Mesenchymal stem cell (in vitro differentiated cells and primary cell): Measurements from ENCODE around the gene MYOD1.

Experiments used
- DNase-seq: peaks from one replicate; pipeline ENCODE4 v3.0.0-alpha.2; 2013
- H2AFZ ChIP-seq: one replicate; pipeline ENCODE4 v1.6.1; 2013; ENCODE audit warnings: low read depth, mild to moderate bottlenecking, control low read depth, inconsistent platforms, low read length, moderate library complexity
- H2AK5ac ChIP-seq: 2 replicates; pipeline ENCODE4 v1.6.1; 2013; ENCODE audit warnings: low read length, moderate library complexity, mild to moderate bottlenecking, inconsistent platforms; ENCODE audit not compliant: severe bottlenecking
- H2BK120ac ChIP-seq: one replicate; pipeline ENCODE4 v1.6.1; 2013; ENCODE audit warnings: low read depth, mild to moderate bottlenecking, inconsistent platforms, low read length, moderate library complexity
- H2BK12ac ChIP-seq, 2 experiments: one replicate each; pipeline ENCODE4 v1.6.1; 2013; ENCODE audit warnings: inconsistent platforms in 2 of 2, low read length in 2 of 2, mild to moderate bottlenecking in 2 of 2, moderate library complexity in 2 of 2, control low read depth in 1 of 2
- H2BK15ac ChIP-seq: one replicate; pipeline ENCODE4 v1.6.1; 2013; ENCODE audit warnings: mild to moderate bottlenecking, low read depth, inconsistent platforms; ENCODE audit not compliant: poor library complexity, severe bottlenecking
- H2BK5ac ChIP-seq: 2 replicates; pipeline ENCODE4 v1.6.1; 2013; ENCODE audit warnings: low read depth, mild to moderate bottlenecking, low read length, control low read depth, inconsistent platforms; ENCODE audit not compliant: poor library complexity, severe bottlenecking
- H3K14ac ChIP-seq, 2 experiments: one replicate each; pipeline ENCODE4 v1.6.1; 2013; ENCODE audit warnings: inconsistent platforms in 2 of 2, low read length in 2 of 2, control low read depth in 1 of 2, mild to moderate bottlenecking in 1 of 2, moderate library complexity in 1 of 2
- H3K18ac ChIP-seq, 2 experiments: one replicate each; pipeline ENCODE4 v1.6.1; 2013; ENCODE audit warnings: inconsistent platforms in 2 of 2, low read length in 2 of 2, control low read depth in 1 of 2, low read depth in 1 of 2, mild to moderate bottlenecking in 1 of 2
- H3K23ac ChIP-seq, 2 experiments: one replicate each; pipeline ENCODE4 v1.6.1; 2013; ENCODE audit warnings: inconsistent platforms in 2 of 2, low read length in 2 of 2, mild to moderate bottlenecking in 2 of 2, moderate library complexity in 2 of 2, control low read depth in 1 of 2
- H3K27ac ChIP-seq: 2 replicates; pipeline ENCODE4 v1.5.1; 2013; ENCODE audit warnings: mild to moderate bottlenecking, moderate library complexity, low read length, control low read depth, inconsistent platforms; ENCODE audit not compliant: poor library complexity, severe bottlenecking
- H3K27me3 ChIP-seq, 2 experiments: 2 replicates each; pipeline versions ENCODE4 v1.6.1 to v1.7.0; 2013; ENCODE audit warnings: low read length in 2 of 2, mild to moderate bottlenecking in 2 of 2, moderate library complexity in 2 of 2, control low read depth in 1 of 2, inconsistent platforms in 1 of 2; ENCODE audit not compliant: control insufficient read depth in 1 of 2, insufficient read depth in 1 of 2
- H3K36me3 ChIP-seq, 2 experiments: 2 replicates each; pipeline versions ENCODE4 v1.6.1 to v1.7.0; 2013; ENCODE audit warnings: low read length in 2 of 2, control low read depth in 1 of 2, inconsistent platforms in 1 of 2, low read depth in 1 of 2, mild to moderate bottlenecking in 1 of 2; ENCODE audit not compliant: insufficient read depth in 2 of 2, control insufficient read depth in 1 of 2
- H3K4ac ChIP-seq, 2 experiments: one replicate each; pipeline ENCODE4 v1.6.1; 2013; ENCODE audit warnings: inconsistent platforms in 2 of 2, low read length in 2 of 2, mild to moderate bottlenecking in 2 of 2, moderate library complexity in 2 of 2, control low read depth in 1 of 2, low read depth in 1 of 2
- H3K4me1 ChIP-seq: 2 replicates; pipeline ENCODE4 v1.6.1; 2013; ENCODE audit warnings: low read depth, low read length, control low read depth; ENCODE audit not compliant: control insufficient read depth, insufficient read depth
- H3K4me2 ChIP-seq: 2 replicates; pipeline ENCODE4 v1.6.1; 2013; ENCODE audit warnings: low read length, mild to moderate bottlenecking, inconsistent platforms; ENCODE audit not compliant: poor library complexity, severe bottlenecking
- H3K4me3 ChIP-seq, 2 experiments: 2 replicates each; pipeline versions ENCODE4 v1.5.1 to v1.7.0; 2013; ENCODE audit warnings: low read length in 2 of 2, mild to moderate bottlenecking in 2 of 2, control low read depth in 1 of 2, low read depth in 1 of 2; ENCODE audit not compliant: insufficient read depth in 1 of 2
- H3K79me1 ChIP-seq: replicated peaks from 2 replicates; pipeline ENCODE4 v1.6.1; 2013; ENCODE audit warnings: mild to moderate bottlenecking, control low read depth, low read length, inconsistent platforms; ENCODE audit not compliant: poor library complexity, severe bottlenecking
- H3K9ac ChIP-seq: 2 replicates; pipeline ENCODE4 v1.7.0; 2013; ENCODE audit warnings: mild to moderate bottlenecking, low read length, moderate library complexity
- H3K9me3 ChIP-seq: 2 replicates; pipeline ENCODE4 v1.7.0; 2013; ENCODE audit warnings: mild to moderate bottlenecking, low read length; ENCODE audit not compliant: control insufficient read depth
- H4K8ac ChIP-seq: one replicate; pipeline ENCODE4 v1.6.1; 2013; ENCODE audit warnings: inconsistent platforms, mild to moderate bottlenecking, low read length, moderate library complexity
- H4K91ac ChIP-seq: one replicate; pipeline ENCODE4 v1.6.1; 2013; ENCODE audit warnings: mild to moderate bottlenecking, low read length, inconsistent platforms
- WGBS: methylation state at CpG from one replicate; pipeline ENCODE4 v1.1.7; 2013; ENCODE audit warnings: mixed read lengths; 5-methylcytosine and 5-hydroxymethylcytosine counted together

Gene MYOD1

DNA sequence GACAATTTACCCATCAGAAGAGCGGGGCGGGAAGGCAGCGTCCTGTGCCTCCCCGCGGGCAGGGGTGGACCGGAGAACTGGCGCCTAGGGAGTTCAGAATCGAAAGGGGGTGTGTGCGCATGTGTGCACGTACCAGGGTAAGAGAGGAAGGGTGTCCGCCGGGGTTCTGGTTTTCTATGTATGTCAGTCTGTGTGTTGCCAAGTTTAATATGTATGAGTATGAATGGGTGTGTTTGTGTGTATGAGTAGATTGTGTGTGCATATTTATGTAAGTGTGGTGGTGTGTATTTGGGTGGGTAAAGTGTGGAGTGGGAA is 17.2 kb downstream of the MYOD1 start:
- Histone ChIP-seq H3K23ac (no peak overlapping the region), H3K27me3 (peaks cover 83 to 87% of the 10 kb centered on the region in 2 experiments), H3K27ac (no peak overlapping the region), H2BK5ac (no peak overlapping the region), H4K91ac (no peak overlapping the region), H3K18ac (no peak overlapping the region), H3K9me3 (no peaks in the 10 kb centered on the region), H3K4me1 (peaks cover 23% of the 10 kb centered on the region), H3K14ac (no peak overlapping the region), H2BK12ac (no peak overlapping the region), H2BK120ac (no peak overlapping the region), H2AK5ac (no peak overlapping the region), H2BK15ac (no peak overlapping the region), H3K4ac (no peak overlapping the region), H2AFZ (no peak overlapping the region), H3K9ac (no peak overlapping the region), H3K4me2 (no peak overlapping the region), H3K4me3 (no peak overlapping the region), H3K79me1 (no peaks in the 10 kb centered on the region), H3K36me3 (no peaks in the 10 kb centered on the region), H4K8ac (no peak overlapping the region)
- whole genome bisulfite sequencing, result 85% methylated on average over 12 of the region's 12 CpGs
- DNase-seq, result no peak

DNA sequence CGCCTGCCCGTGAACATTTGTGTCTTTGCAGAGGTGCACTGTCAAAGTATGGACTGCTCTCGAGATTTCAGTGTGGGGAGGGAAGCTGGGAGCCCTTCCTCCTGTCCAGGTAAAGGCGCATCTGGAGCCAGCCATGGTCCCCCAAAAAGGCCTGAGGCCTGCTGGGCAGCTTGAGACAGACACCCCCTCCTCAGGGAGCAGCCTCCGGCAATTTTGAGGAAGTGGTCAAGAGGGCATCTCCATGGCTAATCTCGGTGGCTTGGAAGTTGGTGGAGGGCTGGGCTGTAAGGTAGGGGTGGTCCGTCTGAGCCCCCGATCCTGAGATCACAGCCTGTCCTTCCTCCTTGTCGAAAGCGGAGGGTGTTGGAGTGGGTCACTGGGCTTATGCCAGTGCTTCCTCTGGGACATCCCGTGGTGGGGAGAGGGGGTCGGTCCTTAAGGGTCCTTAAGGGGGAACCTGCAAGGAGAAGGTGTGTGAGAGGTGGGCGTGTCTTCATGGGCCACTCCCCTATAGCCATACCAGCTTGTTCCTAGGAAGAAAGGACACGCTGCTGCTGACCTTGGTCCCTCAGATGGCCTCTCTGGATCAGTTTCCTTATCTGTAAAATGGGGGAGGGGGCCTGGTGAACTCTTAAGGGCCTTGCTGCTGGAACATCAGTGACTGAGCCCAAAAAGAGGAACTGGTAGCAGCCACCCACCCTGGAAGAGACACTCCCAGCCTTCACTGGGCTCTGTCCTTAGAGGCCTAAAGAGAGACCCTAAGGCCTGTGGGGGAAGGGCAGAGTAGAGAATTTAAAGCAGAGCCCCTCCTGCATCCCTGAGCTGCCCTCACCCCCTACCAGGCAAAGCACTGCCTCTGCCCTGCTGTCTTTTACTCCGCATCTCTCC is 17.8 kb downstream of the MYOD1 start:
- no peak overlapping the region for H2BK5ac ChIP-seq
- no peak overlapping the region for H3K18ac ChIP-seq
- no peak overlapping the region for H3K23ac ChIP-seq
- H4K8ac ChIP-seq, result no peak overlapping the region
- no peak overlapping the region for H2BK12ac ChIP-seq
- peaks cover 83 to 85% of the 10 kb centered on the region in 2 experiments for H3K27me3 ChIP-seq
- H3K36me3 ChIP-seq, result no peaks in the 10 kb centered on the region
- H3K27ac ChIP-seq, result no peak overlapping the region
- no peak overlapping the region for H3K4me3 ChIP-seq
- H4K91ac ChIP-seq, result no peak overlapping the region
- H3K9me3 ChIP-seq, result no peaks in the 10 kb centered on the region
- H2BK120ac ChIP-seq, result no peak overlapping the region
- no peak overlapping the region for H3K4me2 ChIP-seq
- no peak overlapping the region for H3K14ac ChIP-seq
- peaks cover 23% of the 10 kb centered on the region for H3K4me1 ChIP-seq
- H2AFZ ChIP-seq, result no peak overlapping the region
- no peak overlapping the region for H2BK15ac ChIP-seq
- H3K9ac ChIP-seq, result no peak overlapping the region
- DNase-seq, result no peak
- no peaks in the 10 kb centered on the region for H3K79me1 ChIP-seq
- no peak overlapping the region for H3K4ac ChIP-seq
- 88% methylated on average over 12 of the region's 15 CpGs for WGBS
- H2AK5ac ChIP-seq, result no peak overlapping the region

DNA sequence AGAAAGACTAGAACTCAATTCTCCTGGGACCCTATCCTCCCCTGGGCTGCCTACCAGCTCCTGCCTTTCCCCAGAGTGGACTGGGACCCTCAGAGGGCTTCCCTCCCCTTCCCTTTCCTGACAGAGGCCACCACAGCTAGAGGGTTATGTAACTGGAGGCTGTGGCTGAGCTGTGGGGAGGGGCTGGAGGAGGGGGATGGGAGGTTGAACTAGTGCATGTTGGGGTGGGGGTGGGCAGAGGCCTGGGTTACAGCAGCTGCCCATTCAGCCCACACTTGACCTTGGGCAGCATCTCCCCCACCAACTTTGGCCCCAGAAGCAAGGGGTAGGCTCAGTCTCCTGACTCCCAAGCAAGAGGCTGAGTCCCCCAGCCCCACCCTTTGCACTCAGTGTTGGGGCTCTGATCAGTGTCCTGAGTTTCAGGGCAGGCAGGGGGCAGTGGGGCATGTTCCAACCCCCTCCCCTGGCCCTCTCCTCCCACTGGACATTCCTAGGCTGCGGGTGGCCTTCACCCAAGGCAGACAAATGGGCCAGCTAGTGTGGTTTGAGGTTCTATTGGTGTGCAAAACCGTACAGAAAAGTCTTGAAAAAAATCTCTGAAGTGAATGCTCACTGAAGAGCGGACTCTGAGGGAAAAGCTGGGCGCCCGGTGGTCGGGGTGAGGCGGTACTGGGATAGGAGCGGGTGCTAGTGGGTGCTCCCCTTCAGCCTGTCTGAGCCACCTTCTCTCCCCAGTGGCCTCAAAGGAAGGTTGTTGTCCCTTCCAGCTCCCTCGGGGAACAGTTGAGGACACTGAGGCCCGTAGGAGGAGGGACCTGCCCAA is 19.0 kb downstream of the MYOD1 start:
- no peak overlapping the region for H3K27ac ChIP-seq
- no peak overlapping the region for H2BK120ac ChIP-seq
- H3K27me3 ChIP-seq, result peaks cover 72 to 73% of the 10 kb centered on the region in 2 experiments
- no peak overlapping the region for H3K9ac ChIP-seq
- no peak overlapping the region for H3K23ac ChIP-seq
- no peaks in the 10 kb centered on the region for H3K36me3 ChIP-seq
- H2AK5ac ChIP-seq, result no peak overlapping the region
- no peak overlapping the region for H2BK12ac ChIP-seq
- H2BK5ac ChIP-seq, result no peak overlapping the region
- no peak overlapping the region for H2AFZ ChIP-seq
- no peak for DNase-seq
- H4K91ac ChIP-seq, result no peak overlapping the region
- H3K4me1 ChIP-seq, result peaks cover 23% of the 10 kb centered on the region
- H3K9me3 ChIP-seq, result no peaks in the 10 kb centered on the region
- no peak overlapping the region for H4K8ac ChIP-seq
- no peaks in the 10 kb centered on the region for H3K79me1 ChIP-seq
- H3K4me2 ChIP-seq, result no peak overlapping the region
- 52% methylated on average over 10 of the region's 10 CpGs for WGBS
- no peak overlapping the region for H2BK15ac ChIP-seq
- no peak overlapping the region for H3K14ac ChIP-seq
- H3K18ac ChIP-seq, result no peak overlapping the region
- no peak overlapping the region for H3K4me3 ChIP-seq
- no peak overlapping the region for H3K4ac ChIP-seq

DNA sequence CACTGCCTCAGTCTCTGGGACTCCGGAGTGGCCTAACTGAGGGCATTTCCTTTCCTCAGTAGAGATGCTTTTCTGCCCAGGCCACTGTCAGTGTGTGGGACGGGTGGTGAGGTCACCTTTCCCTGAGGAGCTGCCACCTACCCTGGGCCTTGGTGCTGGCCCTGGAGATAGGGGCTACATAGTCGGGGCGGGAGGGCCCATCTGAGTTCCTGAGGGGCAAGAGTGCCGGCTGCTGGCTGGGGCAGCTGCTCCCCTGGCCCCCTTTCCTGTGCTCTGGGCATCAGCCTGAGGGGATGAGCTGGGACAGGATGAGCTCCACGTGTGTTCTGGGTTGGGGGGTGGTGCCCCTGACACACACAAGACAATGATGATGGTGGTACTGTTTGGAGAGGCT is 20.6 kb downstream of the MYOD1 start:
- Histone ChIP-seq H3K27me3 (peaks cover 65 to 67% of the 10 kb centered on the region in 2 experiments), H3K14ac (no peak overlapping the region), H2BK15ac (no peak overlapping the region), H2AK5ac (no peak overlapping the region), H4K8ac (no peak overlapping the region), H3K23ac (no peak overlapping the region), H3K4me1 (peaks cover 11% of the 10 kb centered on the region), H3K36me3 (no peaks in the 10 kb centered on the region), H4K91ac (no peak overlapping the region), H2BK120ac (no peak overlapping the region), H3K4ac (no peak overlapping the region), H3K9me3 (no peaks in the 10 kb centered on the region), H2BK5ac (no peak overlapping the region), H3K4me3 (no peak overlapping the region), H3K27ac (no peak overlapping the region), H2AFZ (no peak overlapping the region), H3K9ac (no peak overlapping the region), H3K4me2 (no peak overlapping the region), H3K18ac (no peak overlapping the region), H3K79me1 (no peaks in the 10 kb centered on the region), H2BK12ac (no peak overlapping the region)
- no peak for DNase-seq
- WGBS, result 65% methylated on average over 6 of the region's 6 CpGs
